SIG-M5 (cell line): ENCODE measurements around the gene ZNF319.

Experiments used
- DNase-seq: peaks from one replicate; lab custom pipeline; 2025; lab: John Stamatoyannopoulos, UW

Gene ZNF319

GRCh38 chr16:57999971-58000705, at the start of gene ZNF319:
TSS of gene ZNF319 (minus strand) at chr16:58000672. CDS start at chr16:57998265, 2,407 bp downstream.
- DNase-seq, result no peak

- DNase-seq, result no peak
These were observed 49.0 kb upstream of the ZNF319 start for GRCh38 chr16:58049232-58050185.

- DNase-seq, result no peak
These were observed 48.2 kb upstream of the ZNF319 start for GRCh38 chr16:58048494-58049231.

- no peak for DNase-seq
These were observed 47.3 kb upstream of the ZNF319 start for GRCh38 chr16:58047557-58048348.

- DNase-seq, result no peak
These were observed 46.5 kb upstream of the ZNF319 start for GRCh38 chr16:58046936-58047335.

- no peak for DNase-seq
These were observed 45.8 kb upstream of the ZNF319 start for GRCh38 chr16:58046054-58046881.

- no peak for DNase-seq
These were observed 44.6 kb upstream of the ZNF319 start for GRCh38 chr16:58045096-58045495.

- no peak for DNase-seq
These were observed 44.0 kb upstream of the ZNF319 start for GRCh38 chr16:58044266-58045019.

- no peak for DNase-seq
These were observed 43.2 kb upstream of the ZNF319 start for GRCh38 chr16:58043571-58044155.

GRCh38 chr16:58042886-58043515, 42.5 kb upstream of the ZNF319 start:
- no peak for DNase-seq

- no peak for DNase-seq
These were observed 41.8 kb upstream of the ZNF319 start for GRCh38 chr16:58042001-58042885.

- DNase-seq, result no peak
These were observed 41.1 kb upstream of the ZNF319 start for GRCh38 chr16:58041628-58041955.

GRCh38 chr16:58040945-58041627, 40.6 kb upstream of the ZNF319 start:
- no peak for DNase-seq

GRCh38 chr16:58040496-58040846, 40.0 kb upstream of the ZNF319 start:
- DNase-seq, result no peak

- no peak for DNase-seq
These were observed 39.5 kb upstream of the ZNF319 start for GRCh38 chr16:58039829-58040495.

GRCh38 chr16:58038219-58038641, 37.8 kb upstream of the ZNF319 start:
- DNase-seq, result no peak
